HCT116 (cell line): ENCODE results near the gene SLC46A1. TPM values are rescaled to one million over a fixed set of nuclear protein-coding genes. Genes with fewer than 3 reads are reported as not detected.

Source experiments
- ATAC-seq: fragments of 200-7000 bp; cut with Tn5 transposase; 2 replicates; pipeline ENCODE4 v1.9.1; 2020; ENCODE audit warnings: mild to moderate bottlenecking, moderate library complexity
- BruUV-seq: library from RNA; stranded (reverse); fragments of 400-500 nt; replicated peaks from 2 replicates; lab custom pipeline; 2021; lab: Mats Ljungman, UMichigan
- CTCF ChIA-PET: fragments of 300-600 bp; sonication (Branson Sonifier 250); formaldehyde crosslinking; loops from one replicate; lab custom pipeline; 2021; ENCODE audit warnings: antibody characterized with exemption; lab: Charles Lee
- POLR2A ChIA-PET: fragments of 300-600, 350-600 bp; sonication (Branson Sonifier 250); formaldehyde crosslinking; loops from one replicate; lab custom pipeline; 2021; ENCODE audit warnings: antibody characterized with exemption; lab: Charles Lee
- RAD21 ChIA-PET, 2 experiments: fragments of 300-600 bp; sonication (Branson Sonifier 250); formaldehyde crosslinking; loops; one replicate each; lab custom pipeline; 2023; ENCODE audit warnings: low total read pairs in 2 of 2; ENCODE audit not compliant: uncharacterized antibody in 2 of 2, unreplicated experiment in 2 of 2, low non-redundant PET in 1 of 2; lab: Charles Lee
- DNase-seq: peaks from one replicate; pipeline ENCODE4 v3.0.0-alpha.2; 2010; ENCODE audit warnings: low read depth, low spot score
- H2AFZ ChIP-seq: fragments of 200-600 bp; shearing (Covaris generic), sonication (generic); 2 replicates; pipeline ENCODE4 v1.6.1; 2017; ENCODE audit warnings: low read depth, mixed run types, mixed read lengths, antibody characterized with exemption, low read length; ENCODE audit not compliant: poor library complexity, severe bottlenecking
- H3K27ac ChIP-seq: 2 replicates; pipeline ENCODE4 v1.5.1; 2012; ENCODE audit warnings: low read depth, low read length
- H3K27me3 ChIP-seq: fragments of 200-600 bp; sonication (generic); 2 replicates; pipeline ENCODE4 v1.6.1; 2016; ENCODE audit warnings: mixed run types, low read length, mixed read lengths; ENCODE audit not compliant: insufficient read depth
- H3K36me3 ChIP-seq, 2 experiments: fragments of 200-500 bp in 1 of 2; fragments of 200-600 bp in 1 of 2; sonication (Bioruptor generic) in 1 of 2; sonication (generic) in 1 of 2; 2 replicates each; pipeline versions ENCODE4 v1.5.1 to v1.6.1; 2014 to 2016; ENCODE audit warnings: low read length in 2 of 2, inconsistent platforms in 1 of 2, mixed read lengths in 1 of 2, mixed run types in 1 of 2; ENCODE audit not compliant: insufficient read depth in 2 of 2, control insufficient read depth in 1 of 2
- H3K4me1 ChIP-seq, 2 experiments: fragments of 200-600 bp in 1 of 2; sonication (generic) in 1 of 2; 2 replicates each; pipeline versions ENCODE4 v1.5.1 to v1.6.1; 2012 to 2017; ENCODE audit warnings: low read length in 2 of 2, inconsistent platforms in 1 of 2, mild to moderate bottlenecking in 1 of 2, mixed read lengths in 1 of 2, mixed run types in 1 of 2, moderate library complexity in 1 of 2; ENCODE audit not compliant: insufficient read depth in 2 of 2, control insufficient read depth in 1 of 2
- H3K4me2 ChIP-seq: fragments of 200-600 bp; sonication (generic); 2 replicates; pipeline ENCODE4 v1.6.1; 2017; ENCODE audit warnings: mixed run types, low read length, mixed read lengths
- H3K4me3 ChIP-seq, 2 experiments: fragments of 200-600 bp in 1 of 2; sonication (generic) in 1 of 2; replicated peaks in 1 of 2; 2 replicates each; pipeline ENCODE4 v1.5.1; 2011 to 2016; ENCODE audit warnings: low read length in 2 of 2, control low read depth in 1 of 2, low read depth in 1 of 2, mild to moderate bottlenecking in 1 of 2, mixed read lengths in 1 of 2, mixed run types in 1 of 2
- H3K79me2 ChIP-seq: fragments of 200-600 bp; sonication (generic); 2 replicates; pipeline ENCODE4 v1.6.1; 2017; ENCODE audit warnings: mild to moderate bottlenecking, mixed run types, low read length, moderate library complexity, mixed read lengths; ENCODE audit not compliant: insufficient read depth
- H3K9ac ChIP-seq: fragments of 200-600 bp; sonication (generic); 2 replicates; pipeline ENCODE4 v1.6.1; 2016; ENCODE audit warnings: low read length, mixed read lengths
- H3K9me2 ChIP-seq: fragments of 200-600 bp; sonication (generic), shearing (Covaris generic); 2 replicates; pipeline ENCODE4 v1.6.1; 2017; ENCODE audit warnings: mixed run types, mild to moderate bottlenecking, moderate library complexity; ENCODE audit not compliant: insufficient read depth
- H3K9me3 ChIP-seq, 2 experiments: fragments of 200-500 bp in 1 of 2; fragments of 200-600 bp in 1 of 2; sonication (Bioruptor generic) in 1 of 2; sonication (generic) in 1 of 2; 2 replicates each; pipeline ENCODE4 v1.6.1; 2014 to 2017; ENCODE audit warnings: low read length in 2 of 2, mixed read lengths in 2 of 2, inconsistent platforms in 1 of 2, low read depth in 1 of 2, mild to moderate bottlenecking in 1 of 2, mixed run types in 1 of 2, moderate library complexity in 1 of 2; ENCODE audit not compliant: control insufficient read depth in 1 of 2, insufficient read depth in 1 of 2
- H4K20me1 ChIP-seq: fragments of 200-600 bp; sonication (generic), shearing (Covaris generic); 2 replicates; pipeline ENCODE4 v1.6.1; 2017; ENCODE audit warnings: mixed run types, mild to moderate bottlenecking, moderate library complexity; ENCODE audit not compliant: insufficient read depth
- ATF3 ChIP-seq: IDR thresholded peaks from 2 replicates; pipeline ENCODE4 v1.6.1; 2012
- CBX3 ChIP-seq: IDR thresholded peaks from 2 replicates; pipeline ENCODE4 v1.6.1; 2012; ENCODE audit warnings: low read depth
- EGR1 ChIP-seq: IDR thresholded peaks from 2 replicates; pipeline ENCODE4 v1.6.1; 2012; ENCODE audit warnings: low read depth
- ELF1 ChIP-seq: IDR thresholded peaks from 2 replicates; pipeline ENCODE4 v1.6.1; 2012; ENCODE audit warnings: low read depth, borderline replicate concordance
- EZH2 ChIP-seq: fragments of 200-600 bp; sonication (generic); IDR thresholded peaks from 2 replicates; pipeline ENCODE4 v1.6.1; 2017; ENCODE audit warnings: antibody characterized with exemption, mixed run types
- EZH2phosphoT487 ChIP-seq: fragments of 200-600 bp; IDR thresholded peaks from 2 replicates; pipeline ENCODE4 v1.6.1; 2018; ENCODE audit warnings: antibody characterized with exemption, borderline replicate concordance
- MAX ChIP-seq: IDR thresholded peaks from 2 replicates; pipeline ENCODE4 v1.6.1; 2012
- SIN3A ChIP-seq: IDR thresholded peaks from 2 replicates; pipeline ENCODE4 v1.6.1; 2012; ENCODE audit warnings: low read depth
- SP1 ChIP-seq: IDR thresholded peaks from 2 replicates; pipeline ENCODE4 v1.6.1; 2012; ENCODE audit warnings: low read depth
- ZFX ChIP-seq: fragments of 450-650 bp; IDR thresholded peaks from 2 replicates; pipeline ENCODE4 v1.6.1; 2017
- ZNF274 ChIP-seq: fragments of 200-500 bp; sonication (Bioruptor generic); IDR thresholded peaks from 2 replicates; pipeline ENCODE4 v1.6.1; 2014; ENCODE audit warnings: mild to moderate bottlenecking, low read depth, low read length, inconsistent platforms
- intact Hi-C: fragments of 100-400 bp; cut with micrococcal nuclease; formaldehyde crosslinking; loops from 2 replicates; pipeline ENCODE4 v1.10.0; 2022
- total RNA-seq: library from RNA; stranded (reverse); gene quantifications from one replicate; pipeline ENCODE4 v1.2.1, GENCODE V29; 2021; ENCODE audit not compliant: unreplicated experiment

SLC46A1 gene
- total RNA-seq, 1 experiment from 2014 or later: 17.8 TPM

GRCh38 chr17:28413804-28414203 lies 7.8 kb upstream of the SLC46A1 start (continued):
- no peak for TF ChIP-seq MAX

- no TSS peak for BruUV-seq
- Histone ChIP-seq H3K4me1 (peaks cover 1 to 18% of the 10 kb centered on the region in 2 experiments; a peak in 3 of 4 replicates), H3K9me2 (no peaks in the 10 kb centered on the region), H3K79me2 (no peaks in the 10 kb centered on the region), H4K20me1 (no peaks in the 10 kb centered on the region), H3K36me3 (no peaks in the 10 kb centered on the region), H3K27ac (no peak overlapping the region), H3K9ac (no peak overlapping the region), H3K27me3 (no peaks in the 10 kb centered on the region), H3K4me3 (no peak overlapping the region), H2AFZ (no peak overlapping the region), H3K9me3 (no peaks in the 10 kb centered on the region), H3K4me2 (no peak overlapping the region)
- intact Hi-C loops: no loop called here
- no peak for TF ChIP-seq EZH2phosphoT487
- CTCF ChIA-PET: no interaction called here
- ATAC-seq (no peak), DNase-seq (no peak)
- POLR2A ChIA-PET: no interaction called here
- RAD21 ChIA-PET: no interaction called here
These were observed 6.1 kb upstream of the SLC46A1 start for GRCh38 chr17:28412099-28412498.

- Histone ChIP-seq H3K79me2 (peaks cover 12% of the 10 kb centered on the region; the same call in 1 of the 2 replicates), H3K9ac (no peak overlapping the region), H4K20me1 (no peaks in the 10 kb centered on the region), H3K36me3 (peaks cover 6 to 7% of the 10 kb centered on the region in 2 experiments; a peak in 2 of 4 replicates), H3K4me3 (no peak overlapping the region), H3K9me2 (no peaks in the 10 kb centered on the region), H2AFZ (no peak overlapping the region), H3K4me1 (peaks cover 4 to 26% of the 10 kb centered on the region in 2 experiments; a peak in 3 of 4 replicates), H3K27ac (no peak overlapping the region), H3K9me3 (no peaks in the 10 kb centered on the region), H3K27me3 (no peaks in the 10 kb centered on the region), H3K4me2 (0 out of 2 replicates have a peak overlapping the region, but pooled peaks have one; percentile 7)
- intact Hi-C loops: no loop called here
- CTCF ChIA-PET: interaction anchor here (3.2 kb wide), 1 partner anchor 9 kb away, joined by 20 read pairs; no protein-coding TSS in a partner anchor
- no TSS peak for BruUV-seq
- ATAC-seq (no peak), DNase-seq (no peak)
- TF ChIP-seq SIN3A: no peak
- no peak for TF ChIP-seq ELF1
- TF ChIP-seq EGR1: no peak
- no peak for TF ChIP-seq ATF3
- TF ChIP-seq ZNF274: no peak
- TF ChIP-seq EZH2phosphoT487: no peak
- no peak for TF ChIP-seq EZH2
- no peak for TF ChIP-seq ZFX
- TF ChIP-seq SP1: no peak
- no peak for TF ChIP-seq MAX
- TF ChIP-seq CBX3: no peak
- RAD21 ChIA-PET: no interaction called here
- POLR2A ChIA-PET: interaction anchor here (1.8 kb wide), 1 partner anchor 8 kb away, joined by 4 read pairs; no protein-coding TSS in a partner anchor
These were observed 1.9 kb upstream of the SLC46A1 start for GRCh38 chr17:28407974-28408306.
